Measurements from ENCODE around the gene FMN1.

The FMN1 gene

GRCh38 chr15:32873284-32874114 lies 321.0 kb downstream of the FMN1 start:
- CTCF ChIA-PET, result interaction anchor here (1.4 kb wide), 1 partner anchor 20 kb away, joined by 3 read pairs; no protein-coding TSS in a partner anchor
- TF ChIP-seq LEF1 (IDR thresholded peaks at IDR 0.05; ENCODE audit: borderline replicate concordance) (no peak), PKNOX1 (IDR thresholded peaks at IDR 0.05) (peak; percentile 77)
- POLR2A ChIA-PET, result no interaction called here
- DNase-seq (ENCODE audit: extremely low spot score), result no peak

GRCh38 chr15:32872621-32873283 lies 321.8 kb downstream of the FMN1 start:
- no peak for DNase-seq (ENCODE audit: extremely low spot score)
- ChIA-PET POLR2A (no interaction called here), CTCF (interaction anchor here (1.4 kb wide), 1 partner anchor 19 kb away, joined by 3 read pairs; no protein-coding TSS in a partner anchor)
- TF ChIP-seq NFRKB (IDR thresholded peaks at IDR 0.05), result no peak
- no peak for TF ChIP-seq ZNF384 (IDR thresholded peaks at IDR 0.05)
- TF ChIP-seq PKNOX1 (IDR thresholded peaks at IDR 0.05), result no peak
- TF ChIP-seq HDGF (IDR thresholded peaks at IDR 0.05; ENCODE audit: borderline replicate concordance), result no peak
- no peak for TF ChIP-seq SP1 (IDR thresholded peaks at IDR 0.05)
- TF ChIP-seq FOXA1 (IDR thresholded peaks at IDR 0.05), result no peak
- TF ChIP-seq ARNT (IDR thresholded peaks at IDR 0.05), result no peak
- no peak for TF ChIP-seq LEF1 (IDR thresholded peaks at IDR 0.05; ENCODE audit: borderline replicate concordance)
- TF ChIP-seq BHLHE40 (IDR thresholded peaks at IDR 0.05; ENCODE audit: borderline replicate concordance), result no peak

GRCh38 chr15:32871883-32872282 lies 322.6 kb downstream of the FMN1 start:
- TF ChIP-seq TARDBP (IDR thresholded peaks at IDR 0.05), result no peak
- ChIA-PET POLR2A (no interaction called here), CTCF (no interaction called here)
- DNase-seq (ENCODE audit: extremely low spot score), result no peak

- ChIA-PET CTCF (no interaction called here), POLR2A (no interaction called here)
- no peak for TF ChIP-seq FOXK2 (IDR thresholded peaks at IDR 0.05)
- TF ChIP-seq L3MBTL2 (conservative IDR thresholded peaks at IDR 0.05), result no peak
- no peak for TF ChIP-seq ELF4 (IDR thresholded peaks at IDR 0.05)
- no peak for TF ChIP-seq TARDBP (IDR thresholded peaks at IDR 0.05)
- TF ChIP-seq ARNT (IDR thresholded peaks at IDR 0.05), result no peak
- TF ChIP-seq SUZ12 (IDR thresholded peaks at IDR 0.05), result no peak
- TF ChIP-seq BHLHE40 (IDR thresholded peaks at IDR 0.05; ENCODE audit: borderline replicate concordance), result no peak
- no peak for TF ChIP-seq FOXM1 (IDR thresholded peaks at IDR 0.05; ENCODE audit: borderline replicate concordance)
- TF ChIP-seq CTBP1 (IDR thresholded peaks at IDR 0.05; ENCODE audit: borderline replicate concordance), result no peak
- no peak for TF ChIP-seq HDGF (IDR thresholded peaks at IDR 0.05; ENCODE audit: borderline replicate concordance)
- TF ChIP-seq SP1 (IDR thresholded peaks at IDR 0.05), result no peak
- TF ChIP-seq LEF1 (IDR thresholded peaks at IDR 0.05; ENCODE audit: borderline replicate concordance), result no peak
- no peak for TF ChIP-seq NFRKB (IDR thresholded peaks at IDR 0.05)
- no peak for TF ChIP-seq ZNF384 (IDR thresholded peaks at IDR 0.05)
- TF ChIP-seq FOXA1 (IDR thresholded peaks at IDR 0.05), result no peak
- TF ChIP-seq PKNOX1 (IDR thresholded peaks at IDR 0.05), result no peak
- no peak for DNase-seq (ENCODE audit: extremely low spot score)
Measured at GRCh38 chr15:32870240-32871033, 324.1 kb downstream of the FMN1 start.

- DNase-seq (ENCODE audit: extremely low spot score), result no peak
- ChIA-PET POLR2A (no interaction called here), CTCF (no interaction called here)
- TF ChIP-seq ARNT (IDR thresholded peaks at IDR 0.05) (no peak), CTBP1 (IDR thresholded peaks at IDR 0.05; ENCODE audit: borderline replicate concordance) (no peak), BHLHE40 (IDR thresholded peaks at IDR 0.05; ENCODE audit: borderline replicate concordance) (no peak), FOXM1 (IDR thresholded peaks at IDR 0.05; ENCODE audit: borderline replicate concordance) (no peak), FOXK2 (IDR thresholded peaks at IDR 0.05) (no peak), ELF4 (IDR thresholded peaks at IDR 0.05) (no peak), PKNOX1 (IDR thresholded peaks at IDR 0.05) (no peak), HDGF (IDR thresholded peaks at IDR 0.05; ENCODE audit: borderline replicate concordance) (no peak), SP1 (IDR thresholded peaks at IDR 0.05) (no peak), TARDBP (IDR thresholded peaks at IDR 0.05) (no peak), NFRKB (IDR thresholded peaks at IDR 0.05) (no peak), ZNF384 (IDR thresholded peaks at IDR 0.05) (no peak), L3MBTL2 (conservative IDR thresholded peaks at IDR 0.05) (no peak), FOXA1 (IDR thresholded peaks at IDR 0.05) (no peak), LEF1 (IDR thresholded peaks at IDR 0.05; ENCODE audit: borderline replicate concordance) (no peak)
Measured at GRCh38 chr15:32869776-32870175, 324.7 kb downstream of the FMN1 start.

Measured in HEK293T (cell line).